KOPT-K1 (cell line): ENCODE data around the gene PTPRN2.
"Not testable (repeated sequence)": the region's sequence is repeated elsewhere in the genome, so short reads cannot be mapped to it uniquely, and the experiment has no call there.

Experiments used
- H3K27ac ChIP-seq: fragments of 200-600 bp; sonication (generic); 2 replicates; pipeline ENCODE4 v1.5.1; 2016; ENCODE audit warnings: antibody characterized with exemption, mild to moderate bottlenecking, low read depth, low read length; ENCODE audit not compliant: poor library complexity, severe bottlenecking
- H3K36me3 ChIP-seq: fragments of 200-600 bp; sonication (generic); 2 replicates; pipeline ENCODE4 v1.5.1; 2017; ENCODE audit warnings: antibody characterized with exemption, mild to moderate bottlenecking, low read length, moderate library complexity; ENCODE audit not compliant: insufficient read depth
- H3K9me3 ChIP-seq: fragments of 200-600 bp; sonication (generic); 2 replicates; pipeline ENCODE4 v1.5.1; 2017; ENCODE audit warnings: antibody characterized with exemption, low read length, mild to moderate bottlenecking; ENCODE audit not compliant: insufficient read depth, poor library complexity, severe bottlenecking

Gene PTPRN2

DNA sequence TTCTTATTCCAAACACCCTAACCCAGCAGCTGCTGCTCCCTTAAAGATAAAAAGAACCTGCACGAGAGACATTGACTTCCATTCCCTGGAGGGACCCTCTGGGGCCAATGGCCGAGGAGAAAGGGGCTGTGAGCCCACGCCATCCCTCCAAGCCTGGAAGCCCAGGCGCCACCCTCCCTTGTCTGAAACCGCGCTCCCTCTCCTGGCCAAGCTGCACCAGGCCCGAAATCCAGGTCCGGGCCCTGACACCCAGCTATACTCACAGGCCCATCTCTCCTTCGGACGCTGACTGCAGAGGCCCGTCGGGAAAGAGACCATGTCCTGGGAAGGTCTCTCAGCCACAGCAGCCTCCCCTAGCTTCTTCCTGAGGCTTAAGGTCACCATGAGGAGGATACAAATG is 196.5 kb downstream of the PTPRN2 start:
- H3K9me3 ChIP-seq = no peaks in the 10 kb centered on the region
- H3K27ac ChIP-seq = no peak overlapping the region
- H3K36me3 ChIP-seq = no peaks in the 10 kb centered on the region

DNA sequence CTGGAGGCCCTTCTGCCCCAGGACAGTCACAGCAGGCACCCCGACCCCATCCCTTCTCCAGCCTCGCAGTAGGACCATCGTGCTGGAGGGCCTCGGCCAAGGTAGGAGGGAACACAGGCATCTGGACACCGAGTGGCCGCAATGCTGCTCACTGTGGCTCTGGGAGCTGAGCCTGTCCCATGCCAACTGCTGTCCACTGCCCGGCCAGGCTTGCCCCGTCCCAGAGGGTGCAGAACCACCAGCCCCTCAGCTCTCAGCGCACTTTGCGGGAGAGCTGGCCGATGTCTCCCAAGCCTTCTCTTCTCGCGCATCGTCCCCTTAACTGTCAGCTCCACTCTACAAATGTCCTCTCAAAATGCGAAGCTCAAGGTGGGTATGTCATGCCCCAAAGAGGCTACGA is 197.2 kb downstream of the PTPRN2 start:
- no peaks in the 10 kb centered on the region for H3K36me3 ChIP-seq
- no peaks in the 10 kb centered on the region for H3K9me3 ChIP-seq
- H3K27ac ChIP-seq = no peak overlapping the region

DNA sequence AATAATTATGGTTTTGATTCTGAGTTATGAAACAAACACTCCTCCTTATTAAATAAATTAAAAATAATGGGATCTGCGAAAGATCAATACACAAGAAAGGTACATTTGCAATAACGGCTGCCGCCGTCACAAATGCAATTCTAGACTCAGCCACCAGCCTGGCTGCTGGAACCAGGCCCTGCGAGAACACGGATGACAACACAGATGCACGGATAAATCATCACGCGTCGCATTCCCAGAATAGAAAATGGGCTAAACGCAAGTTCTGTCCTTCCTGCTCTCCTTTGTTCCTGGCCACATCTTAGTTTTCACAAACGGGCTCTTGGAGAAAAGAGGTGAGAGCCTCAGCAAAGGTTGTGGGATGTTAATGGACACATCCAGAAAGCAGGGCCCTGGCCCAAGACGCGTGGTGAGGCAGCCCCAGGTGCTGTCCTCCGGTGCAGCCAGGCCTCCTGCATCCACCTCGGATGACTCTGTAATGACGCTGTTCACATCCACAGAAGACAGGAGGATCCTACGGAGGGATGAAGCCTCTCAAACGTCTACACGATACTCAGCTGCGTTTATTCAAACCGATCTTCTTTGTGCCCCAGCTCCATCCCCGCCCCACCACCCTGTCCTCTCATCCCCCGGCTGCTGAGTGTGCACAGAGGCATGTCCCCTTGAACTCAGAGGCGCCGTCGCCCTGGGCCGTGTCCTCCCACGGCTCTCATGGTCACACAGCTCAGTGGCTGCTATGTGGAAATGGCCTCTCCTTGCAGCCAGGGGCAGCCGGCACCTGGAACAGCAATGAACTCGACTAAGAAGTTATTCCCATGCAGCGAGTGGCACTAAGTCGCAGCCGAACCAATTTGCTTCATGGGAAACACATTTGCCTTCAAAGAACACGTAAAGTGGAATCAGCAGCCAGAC is 197.9 kb downstream of the PTPRN2 start:
- Histone ChIP-seq H3K27ac (no peak overlapping the region), H3K9me3 (no peaks in the 10 kb centered on the region), H3K36me3 (no peaks in the 10 kb centered on the region)

DNA sequence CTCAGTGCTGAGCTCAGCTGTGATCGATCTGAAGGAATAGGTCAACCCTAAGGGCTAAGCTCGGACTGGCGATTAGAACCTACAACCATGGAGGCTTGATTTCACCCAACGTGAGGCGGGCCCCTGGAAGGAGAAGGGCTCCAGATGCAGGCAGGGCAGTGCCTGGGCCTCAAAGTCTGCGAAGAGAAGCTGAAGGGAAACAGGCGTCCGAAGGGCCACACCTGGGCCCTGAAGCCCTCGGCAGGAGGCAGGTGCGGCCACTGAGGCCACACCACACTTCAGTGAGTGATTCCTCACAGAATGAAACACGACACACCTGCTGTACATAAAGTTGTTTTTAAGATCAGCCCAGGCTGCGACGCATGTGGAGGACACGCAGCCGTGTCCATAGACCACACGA is 198.7 kb downstream of the PTPRN2 start:
- Histone ChIP-seq H3K27ac (no peak overlapping the region), H3K36me3 (no peaks in the 10 kb centered on the region), H3K9me3 (peaks cover 7% of the 10 kb centered on the region)

DNA sequence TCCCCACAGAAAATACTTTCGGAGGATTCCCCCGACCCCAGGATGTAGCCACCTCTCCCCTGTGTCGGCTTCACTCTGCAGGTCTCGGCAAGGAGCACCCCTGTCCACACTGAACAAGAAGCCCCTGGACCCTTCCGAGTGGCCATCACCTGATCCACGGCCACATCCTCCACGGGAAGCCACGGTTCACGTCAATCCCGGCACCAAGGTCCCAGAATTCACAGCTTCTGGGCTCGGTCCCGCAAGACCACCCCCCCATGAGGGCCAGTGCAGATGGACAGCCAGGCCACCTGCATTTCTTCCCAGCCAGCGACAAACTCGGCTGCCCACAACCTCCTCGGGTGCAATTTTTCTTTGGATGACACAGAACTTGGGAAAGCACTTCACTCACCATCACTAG is 199.6 kb downstream of the PTPRN2 start:
- Histone ChIP-seq H3K36me3 (no peaks in the 10 kb centered on the region), H3K27ac (no peak overlapping the region), H3K9me3 (peaks cover 8% of the 10 kb centered on the region)

DNA sequence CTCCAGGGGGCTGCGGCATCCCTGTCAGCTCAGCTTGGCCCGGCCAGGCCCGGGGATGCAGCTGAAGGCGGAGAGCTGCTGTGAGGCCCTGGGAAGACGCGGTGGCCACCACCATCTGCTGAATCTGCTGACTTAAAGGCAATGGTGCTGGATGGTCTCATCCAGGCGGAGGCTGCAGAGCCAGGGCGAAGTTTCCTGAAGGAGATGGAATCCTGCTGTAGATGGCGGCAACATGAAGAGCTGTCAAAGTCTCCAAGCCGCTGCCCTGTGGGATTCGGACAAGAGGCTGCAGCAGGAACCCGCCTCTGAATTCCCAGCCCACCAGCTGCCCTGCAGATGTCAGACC is 200.1 kb downstream of the PTPRN2 start:
- Histone ChIP-seq H3K9me3 (peaks cover 8% of the 10 kb centered on the region), H3K36me3 (no peaks in the 10 kb centered on the region), H3K27ac (no peak overlapping the region)

DNA sequence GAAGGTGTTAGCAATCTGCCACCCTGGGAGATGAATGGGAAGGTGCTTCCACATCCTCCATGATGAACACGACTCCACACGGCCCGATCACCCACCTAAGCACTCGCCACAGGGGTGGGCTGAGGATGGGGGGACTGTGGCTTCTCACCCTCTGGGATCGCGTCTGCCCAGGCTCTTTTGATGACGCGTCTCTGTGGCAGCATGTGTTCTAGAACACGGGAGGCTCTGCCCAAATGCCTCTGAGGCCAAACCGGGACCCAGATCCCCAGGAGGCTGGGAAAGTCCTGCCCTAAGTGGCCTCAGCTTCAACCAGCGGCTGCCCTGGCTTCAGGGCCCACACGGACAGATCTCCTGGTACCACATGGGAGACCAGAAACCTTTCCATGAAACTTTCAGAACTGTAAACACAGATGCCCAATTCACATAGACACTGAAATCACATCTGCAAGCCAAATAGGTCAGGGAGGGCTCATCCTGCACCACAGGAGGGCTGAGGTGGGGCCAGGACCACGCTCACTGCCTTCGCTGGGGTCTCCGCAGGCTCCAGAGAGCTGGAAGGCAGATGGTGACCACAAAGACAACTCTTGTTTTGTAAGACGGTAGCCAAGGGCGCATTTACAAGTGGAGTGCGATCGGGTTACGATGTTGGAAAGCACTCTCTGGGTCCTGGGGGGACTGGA is 200.6 kb downstream of the PTPRN2 start:
- Histone ChIP-seq H3K27ac (no peak overlapping the region), H3K9me3 (peaks cover 11% of the 10 kb centered on the region), H3K36me3 (no peaks in the 10 kb centered on the region)

DNA sequence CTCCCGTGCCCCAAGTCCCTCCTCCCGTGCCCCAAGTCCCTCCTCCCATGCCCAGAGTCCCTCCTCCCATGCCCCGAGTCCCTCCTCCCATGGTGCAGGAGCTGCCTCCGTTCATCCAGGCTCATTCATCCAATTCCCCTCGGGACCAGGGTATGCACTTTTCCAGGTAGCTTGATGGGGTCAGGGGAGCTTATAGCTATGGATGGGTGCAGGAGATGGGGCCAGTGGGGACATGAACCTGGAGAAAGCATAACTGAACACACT is 201.3 kb downstream of the PTPRN2 start:
- Histone ChIP-seq H3K36me3 (no peaks in the 10 kb centered on the region), H3K9me3 (peaks cover 13% of the 10 kb centered on the region), H3K27ac (no peak overlapping the region)

DNA sequence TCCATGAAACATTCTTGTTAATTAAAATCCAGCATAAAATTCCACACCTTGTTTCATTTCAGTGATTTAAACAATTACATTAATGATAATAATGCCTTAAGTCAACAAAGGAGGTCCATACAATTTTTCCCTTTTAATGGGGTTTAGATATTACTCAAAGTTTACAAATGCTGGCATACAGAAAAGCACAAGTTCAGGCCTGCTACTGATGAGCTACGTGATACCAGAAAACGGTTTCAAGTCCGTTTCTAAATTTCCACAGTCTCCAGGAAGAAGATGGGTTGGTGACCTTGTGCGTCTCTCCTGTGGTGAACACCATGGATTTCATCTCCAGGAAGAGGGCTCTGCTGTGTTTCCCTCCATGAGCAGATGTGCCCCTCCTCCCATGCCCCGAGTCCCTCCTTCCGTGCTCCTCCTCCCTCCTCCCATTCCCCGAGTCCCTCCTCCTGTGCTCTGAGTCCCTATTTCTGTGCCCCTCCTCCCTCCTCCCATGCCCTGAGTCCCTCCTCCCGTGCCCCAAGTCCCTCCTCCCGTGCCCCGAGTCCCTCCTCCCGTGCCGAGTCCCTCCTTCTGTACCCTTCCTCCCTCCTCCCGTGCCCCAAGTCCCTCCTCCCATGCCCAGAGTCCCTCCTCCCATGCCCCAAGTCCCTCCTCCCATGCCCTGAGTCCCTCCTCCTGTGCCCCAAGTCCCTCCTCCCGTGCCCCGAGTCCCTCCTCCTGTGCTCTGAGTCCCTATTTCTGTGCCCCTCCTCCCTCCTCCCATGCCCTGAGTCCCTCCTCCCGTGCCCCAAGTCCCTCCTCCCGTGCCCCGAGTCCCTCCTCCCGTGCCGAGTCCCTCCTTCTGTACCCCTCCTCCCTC is 201.9 kb downstream of the PTPRN2 start:
- not testable (repeated sequence) for H3K36me3 ChIP-seq, H3K27ac ChIP-seq
- peaks cover 16% of the 10 kb centered on the region for H3K9me3 ChIP-seq

DNA sequence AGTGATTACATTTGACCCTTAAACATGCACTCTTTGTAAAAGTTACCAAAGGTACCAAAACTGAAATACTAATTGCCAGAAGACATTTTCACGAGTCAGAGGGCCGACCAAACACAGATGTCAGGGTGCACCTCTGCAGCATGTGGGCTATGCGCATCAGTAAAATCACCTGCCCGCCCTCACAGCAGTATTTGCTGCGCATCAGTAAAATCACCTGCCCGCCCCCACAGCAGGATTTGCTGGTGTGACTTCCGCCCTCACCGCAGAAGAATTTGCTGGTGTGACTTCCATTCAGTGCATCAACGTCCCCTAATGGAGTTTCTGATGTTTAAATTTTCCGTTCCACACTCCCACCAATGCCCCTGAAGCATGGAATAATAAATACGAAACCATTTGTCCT is 202.9 kb downstream of the PTPRN2 start:
- Histone ChIP-seq H3K36me3 (no peaks in the 10 kb centered on the region), H3K9me3 (peaks cover 25% of the 10 kb centered on the region), H3K27ac (no peak overlapping the region)

DNA sequence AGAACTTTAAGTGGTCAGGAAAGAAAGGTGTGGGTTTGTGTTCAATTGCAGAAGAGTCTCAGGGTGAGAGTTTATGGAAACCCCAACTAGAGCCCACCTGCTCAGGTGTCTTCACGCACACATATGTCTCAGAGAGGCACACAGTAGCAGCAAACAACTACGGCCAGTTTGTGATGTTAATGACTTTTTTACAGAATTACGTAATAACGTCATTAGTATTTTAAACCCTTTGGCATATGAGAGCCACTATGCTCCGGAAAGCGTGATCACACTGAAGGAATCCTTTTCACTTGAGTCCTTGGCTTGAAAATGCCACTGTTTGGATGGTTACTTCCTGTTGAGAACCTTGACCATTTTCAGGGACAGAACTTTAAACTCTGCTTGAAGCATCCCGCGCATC is 204.0 kb downstream of the PTPRN2 start:
- no peak overlapping the region for H3K27ac ChIP-seq
- H3K9me3 ChIP-seq = peaks cover 33% of the 10 kb centered on the region
- H3K36me3 ChIP-seq = no peaks in the 10 kb centered on the region

DNA sequence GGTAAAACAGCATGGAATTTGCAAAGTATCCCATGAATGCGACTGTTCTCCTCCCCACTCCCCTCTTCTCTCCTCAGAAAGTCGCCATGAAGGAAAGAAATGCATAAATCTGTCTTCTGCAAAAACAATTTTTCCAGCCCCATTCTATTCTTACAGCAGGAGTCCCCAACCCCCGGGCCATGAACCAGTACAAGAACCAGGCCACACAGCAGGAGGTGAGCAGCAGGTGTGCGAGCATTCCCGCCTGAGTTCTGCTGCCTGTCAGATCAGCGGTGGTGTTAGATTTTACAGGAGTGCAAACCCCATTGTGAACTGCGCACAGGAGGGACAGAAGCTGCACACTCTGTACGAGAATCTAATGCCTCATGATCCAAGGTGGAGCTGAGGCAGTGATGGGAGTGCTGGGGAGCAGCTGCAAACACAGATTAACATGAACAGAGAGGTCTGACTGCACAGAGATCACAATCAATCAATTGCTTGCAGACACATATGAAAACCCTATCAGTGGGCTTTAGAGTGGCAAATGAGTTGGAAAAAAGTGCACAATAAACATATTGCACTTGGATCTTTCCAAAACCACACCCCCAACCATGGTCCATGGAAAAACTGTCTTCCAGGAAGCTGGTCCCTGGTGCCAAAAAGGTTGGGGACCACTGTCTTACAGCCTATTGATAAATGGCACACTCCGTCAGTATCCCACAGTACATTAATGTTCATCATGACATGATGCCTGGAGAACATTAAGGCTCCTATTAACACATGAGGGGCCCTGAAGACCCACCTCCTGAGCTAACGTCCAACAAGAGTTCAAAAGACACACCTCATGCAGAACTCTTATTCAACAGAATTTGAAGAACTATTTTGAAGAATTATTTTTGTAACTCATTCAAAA is 205.0 kb downstream of the PTPRN2 start:
- H3K36me3 ChIP-seq = no peaks in the 10 kb centered on the region
- H3K27ac ChIP-seq = no peak overlapping the region
- peaks cover 33% of the 10 kb centered on the region for H3K9me3 ChIP-seq

DNA sequence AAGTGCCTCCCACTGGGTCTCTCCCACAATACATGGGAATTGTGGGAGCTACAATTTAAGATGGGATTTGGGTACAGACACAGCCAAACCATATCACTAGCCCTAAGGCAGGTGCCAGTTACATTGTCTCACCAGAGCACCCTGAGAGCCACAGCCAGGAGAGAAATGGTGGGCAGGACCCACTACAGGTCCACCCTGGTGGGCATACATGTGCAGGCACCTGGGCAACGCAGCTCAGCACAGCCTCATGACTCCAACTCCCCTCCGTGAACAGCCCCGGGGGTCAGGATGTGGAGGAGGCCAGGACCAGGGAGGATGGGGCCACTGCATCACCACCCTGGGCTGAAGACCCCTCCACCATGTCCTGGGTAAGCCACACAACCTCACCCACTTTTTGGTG is 205.7 kb downstream of the PTPRN2 start:
- Histone ChIP-seq H3K27ac (no peak overlapping the region), H3K36me3 (no peaks in the 10 kb centered on the region), H3K9me3 (peaks cover 33% of the 10 kb centered on the region)

DNA sequence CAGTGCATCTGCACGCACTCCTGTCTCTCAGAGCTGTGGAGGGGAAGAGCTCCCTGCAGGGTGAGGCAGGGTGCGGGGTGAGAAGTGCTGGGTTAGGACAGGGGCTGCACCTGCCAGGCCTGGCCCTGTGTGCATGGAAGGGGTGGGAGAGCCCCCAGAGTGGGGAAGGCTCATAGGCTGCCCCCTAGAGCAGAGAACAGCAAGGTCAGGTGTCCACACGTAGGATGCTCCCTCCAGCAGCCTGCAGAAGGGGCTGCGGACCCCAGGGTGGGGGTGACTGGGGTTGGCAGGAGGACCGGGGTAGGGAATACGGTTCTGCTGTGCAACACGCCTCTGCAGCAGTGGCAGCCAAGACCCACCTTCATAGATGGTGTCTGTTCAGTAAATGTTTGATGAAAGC is 208.6 kb downstream of the PTPRN2 start:
- H3K36me3 ChIP-seq = no peaks in the 10 kb centered on the region
- H3K27ac ChIP-seq = no peak overlapping the region
- peaks cover 27% of the 10 kb centered on the region for H3K9me3 ChIP-seq
